Uterus (tissue), 4 donors: ENCODE results near the gene G0S2. TPM values are rescaled to one million over a fixed set of nuclear protein-coding genes. Genes with fewer than 3 reads are reported as not detected.
A peak's percentile ranks its signal among the peaks of the same experiment; 100 is the strongest.

Source experiments
- DNase-seq, 2 donors: peaks; one replicate each; pipeline ENCODE4 v3.0.0-alpha.2; 2019 to 2020
- H3K27ac ChIP-seq, 2 donors: fragments of 200-600 bp; sonication (generic); 1 replicate in 1 of 2; 2 replicates in 1 of 2; pipeline ENCODE4 v1.5.1; 2016 to 2018
- H3K27me3 ChIP-seq, 2 donors: fragments of 200-600 bp; sonication (generic); one replicate each; pipeline ENCODE4 v1.5.1; 2018 to 2019; ENCODE audit warnings: control low read depth in 1 of 2
- H3K36me3 ChIP-seq, 2 donors: fragments of 200-600 bp; sonication (generic); one replicate each; pipeline ENCODE4 v1.5.1; 2019; ENCODE audit warnings: control low read depth in 1 of 2
- H3K4me1 ChIP-seq, 2 donors: fragments of 200-600 bp; sonication (generic); one replicate each; pipeline ENCODE4 v1.5.1; 2018 to 2019; ENCODE audit warnings: control low read depth in 1 of 2
- H3K4me3 ChIP-seq, 2 donors: fragments of 200-600 bp; sonication (generic); 1 replicate in 1 of 2; 2 replicates in 1 of 2; pipeline ENCODE4 v1.5.1; 2018 to 2019; ENCODE audit warnings: mild to moderate bottlenecking in 1 of 2
- H3K9me3 ChIP-seq, 2 donors: fragments of 200-600 bp; sonication (generic); one replicate each; pipeline ENCODE4 v1.5.1; 2019; ENCODE audit warnings: control low read depth in 1 of 2
- CTCF ChIP-seq, 4 experiments: fragments of 200-600 bp in 2 of 4; fragments of 450-650 bp in 2 of 4; sonication (generic) in 2 of 4; IDR thresholded peaks; one replicate each; pipeline ENCODE4 v1.5.1; 2016 to 2019; ENCODE audit warnings: antibody characterized with exemption in 4 of 4, mild to moderate bottlenecking in 2 of 4, moderate library complexity in 1 of 4
- POLR2A ChIP-seq, 2 donors: fragments of 450-650 bp; IDR thresholded peaks; one replicate each; pipeline ENCODE4 v1.6.1; 2016; ENCODE audit warnings: antibody characterized with exemption in 2 of 2, mild to moderate bottlenecking in 1 of 2, moderate library complexity in 1 of 2
- intact Hi-C: fragments of 100-400 bp; cut with DNase I; formaldehyde crosslinking; loops from one replicate; pipeline ENCODE4 v1.15.1; 2023; ENCODE audit warnings: low total_unique reads
- total RNA-seq, 4 donors: library from RNA; depleted of rRNA in 3 of 4; stranded (reverse); fragments of >200 nt in 3 of 4; gene quantifications; one replicate each; pipeline versions ENCODE4 v1.1.0 to v1.2.4, GENCODE V29; 2014 to 2023
- donor health status: DM: yes; HTN: yes; CAD: no.

The G0S2 gene
- total RNA-seq, 4 donors from 2014 or later: 4.5 to 13.2 TPM; not detected in 2

- intact Hi-C loops: no loop called here
- no peaks in the 10 kb centered on the region for H3K27me3 ChIP-seq
Observed at GRCh38 chr1:209672705-209673630, 2.2 kb upstream of the G0S2 start.

GRCh38 chr1:209673631-209674417 lies 1.4 kb upstream of the G0S2 start:
- intact Hi-C loops: no loop called here
- DNase-seq: peak in 1 of 2 donors; percentile 51
- Histone ChIP-seq H3K4me3 (no peak overlapping the region), H3K27ac (peak overlapping the region in 1 of 2 donors; percentile 34), H3K4me1 (peaks cover 0 to 4% of the 10 kb centered on the region in 2 donors), H3K9me3 (no peaks in the 10 kb centered on the region), H3K36me3 (no peaks in the 10 kb centered on the region), H3K27me3 (no peaks in the 10 kb centered on the region)
- TF ChIP-seq CTCF (IDR thresholded peaks at IDR 0.05): no peak
- TF ChIP-seq POLR2A (IDR thresholded peaks at IDR 0.05): no peak

More at GRCh38 chr1:209672705-209673630, 2.2 kb upstream of the G0S2 start:
- H3K27ac ChIP-seq: peak overlapping the region in 1 of 2 donors; percentile 34
- H3K4me3 ChIP-seq: no peak overlapping the region
- H3K9me3 ChIP-seq: no peaks in the 10 kb centered on the region
- peaks cover 0 to 4% of the 10 kb centered on the region in 2 donors for H3K4me1 ChIP-seq
- DNase-seq: no peak
- no peaks in the 10 kb centered on the region for H3K36me3 ChIP-seq
- no peak for TF ChIP-seq CTCF (IDR thresholded peaks at IDR 0.05)
- TF ChIP-seq POLR2A (IDR thresholded peaks at IDR 0.05): no peak

GRCh38 chr1:209675565-209676154 lies 448 bp downstream of the G0S2 start:
- DNase-seq: peak; percentile 26 to 46

GRCh38 chr1:209678981-209679539 lies 3.8 kb downstream of the G0S2 start:
- Histone ChIP-seq H3K4me1 (peaks cover 0 to 4% of the 10 kb centered on the region in 2 donors), H3K4me3 (no peak overlapping the region), H3K36me3 (no peaks in the 10 kb centered on the region), H3K27me3 (no peaks in the 10 kb centered on the region), H3K27ac (no peak overlapping the region), H3K9me3 (no peaks in the 10 kb centered on the region)
- DNase-seq: no peak
- intact Hi-C loops: no loop called here
- no peak for TF ChIP-seq POLR2A (IDR thresholded peaks at IDR 0.05)
- no peak for TF ChIP-seq CTCF (IDR thresholded peaks at IDR 0.05)

More at GRCh38 chr1:209675565-209676154, 448 bp downstream of the G0S2 start:
- no peaks in the 10 kb centered on the region for H3K36me3 ChIP-seq
- H3K9me3 ChIP-seq: no peaks in the 10 kb centered on the region
- peaks cover 0 to 4% of the 10 kb centered on the region in 2 donors for H3K4me1 ChIP-seq
- no peaks in the 10 kb centered on the region for H3K27me3 ChIP-seq
- H3K4me3 ChIP-seq: peak overlapping the region; percentile 28 to 49
- TF ChIP-seq CTCF (IDR thresholded peaks at IDR 0.05) (no peak), POLR2A (IDR thresholded peaks at IDR 0.05) (no peak)
- H3K27ac ChIP-seq: peak overlapping the region in 1 of 2 donors; percentile 51
- intact Hi-C loops: no loop called here
